DMS114 treated with DMSO at 0.1 percent for 48 hours (cell line): ENCODE measurements around the gene PGM2.
"Not testable (repeated sequence)": the region's sequence is repeated elsewhere in the genome, so short reads cannot be mapped to it uniquely, and the experiment has no call there.

Experiments
- DNase-seq: peaks from one replicate; lab custom pipeline; 2025; ENCODE audit not compliant: unreplicated experiment; lab: John Stamatoyannopoulos, UW

The PGM2 gene

DNA sequence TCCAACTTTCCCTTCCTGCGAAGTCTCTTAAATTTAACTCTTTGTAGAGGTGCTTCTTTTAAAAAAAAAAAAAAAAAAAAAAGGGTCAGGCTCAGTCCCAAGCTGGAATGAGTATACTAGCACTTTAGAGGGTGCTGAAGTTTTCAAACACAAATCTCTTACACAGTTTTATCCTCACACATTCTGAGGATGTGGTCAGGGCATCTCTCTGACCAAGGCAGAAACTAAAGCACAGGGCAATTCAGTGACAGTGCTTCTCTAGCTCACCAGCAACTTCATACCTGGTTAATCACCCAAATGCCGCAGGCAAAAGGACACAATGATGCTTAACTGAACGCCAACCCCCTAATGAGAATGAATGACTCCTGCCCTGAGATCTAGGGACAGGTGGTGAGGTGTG is 9.8 kb upstream of the PGM2 start:
- DNase-seq, result no peak

DNA sequence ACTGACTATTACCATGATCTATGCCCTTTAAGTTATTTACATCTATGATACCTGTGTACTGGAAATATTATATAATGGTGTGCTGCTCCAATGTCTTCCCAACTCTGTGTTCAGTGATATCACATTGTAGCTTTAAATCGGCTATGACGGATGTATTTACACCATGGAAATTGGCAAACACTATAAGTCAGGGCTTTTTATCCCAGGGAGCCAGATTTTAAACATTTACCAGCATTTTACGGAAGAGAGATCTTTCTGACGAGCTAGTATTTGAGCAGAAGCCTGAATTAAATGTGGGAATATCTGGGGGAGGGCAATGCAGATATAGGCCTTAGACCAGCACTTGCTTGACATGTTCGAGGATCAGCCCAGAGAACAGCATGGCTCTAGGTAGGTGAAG is 7.7 kb upstream of the PGM2 start:
- DNase-seq, result no peak

DNA sequence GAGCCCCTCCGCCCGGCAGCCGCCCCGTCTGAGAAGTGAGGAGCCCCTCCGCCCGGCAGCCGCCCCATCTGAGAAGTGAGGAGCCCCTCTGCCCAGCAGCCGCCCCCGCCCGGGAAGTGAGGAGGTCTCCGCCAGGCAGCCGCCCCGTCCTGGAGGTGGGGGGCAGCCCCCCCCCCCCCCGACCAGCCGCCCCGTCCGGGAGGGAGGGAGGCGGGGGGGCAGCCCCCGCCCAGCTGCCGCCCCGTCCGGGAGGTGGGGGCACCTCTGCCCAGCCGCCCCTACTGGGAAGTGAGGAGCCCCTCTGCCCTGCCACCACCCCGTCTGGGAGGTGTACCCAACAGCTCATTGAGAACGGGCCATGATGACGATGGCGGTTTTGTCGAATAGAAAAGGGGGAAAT is 6.0 kb upstream of the PGM2 start:
- not testable (repeated sequence) for DNase-seq

DNA sequence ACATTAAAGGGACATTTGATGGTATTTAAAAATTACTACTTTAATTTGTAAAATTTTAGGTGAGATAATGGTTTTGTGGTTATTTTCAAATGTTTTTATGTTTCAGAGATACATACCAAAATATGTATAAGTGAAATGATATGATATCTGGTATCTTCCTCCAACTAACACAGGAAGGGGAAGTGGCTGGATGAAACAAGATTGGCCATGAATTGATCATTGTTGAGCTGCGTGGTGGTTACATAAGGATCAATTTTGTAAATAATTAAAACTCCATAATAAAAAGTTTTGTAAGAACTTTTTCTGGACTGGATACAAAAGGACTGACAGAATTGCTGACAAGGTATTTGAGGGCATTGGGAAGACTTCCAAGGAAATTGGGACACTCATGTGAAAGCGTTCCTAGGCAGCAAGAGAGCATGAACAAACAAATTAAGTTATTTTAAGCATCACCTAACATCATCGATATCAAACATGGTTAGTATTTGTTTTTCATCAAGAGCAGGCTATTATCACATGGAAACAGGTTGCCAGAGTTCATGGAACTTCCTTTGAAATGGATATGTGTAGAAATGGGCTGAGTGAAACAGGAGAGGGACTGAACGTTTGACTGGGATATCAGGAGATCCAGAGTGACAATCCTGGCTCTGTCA is 4.4 kb upstream of the PGM2 start:
- DNase-seq, result no peak

DNA sequence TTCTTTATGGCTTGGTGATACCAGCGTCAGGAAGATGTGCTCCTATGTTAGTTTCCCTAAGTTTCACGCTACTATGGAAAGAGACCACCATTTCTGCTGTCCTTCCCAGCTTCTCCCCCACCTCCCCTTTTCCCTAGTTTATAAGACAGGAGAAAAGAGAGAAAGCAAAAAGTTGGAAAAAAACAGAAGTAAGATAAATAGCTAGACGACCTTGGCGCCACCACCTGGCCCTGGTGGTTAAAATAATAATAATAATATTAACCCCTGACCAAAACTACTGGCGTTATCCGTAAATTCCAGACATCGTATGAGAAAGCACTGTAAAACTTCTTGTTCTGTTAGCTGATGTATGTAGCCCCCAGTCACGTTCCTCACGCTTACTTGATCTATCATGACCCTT is 985 bp upstream of the PGM2 start:
- not testable (repeated sequence) for DNase-seq

DNA sequence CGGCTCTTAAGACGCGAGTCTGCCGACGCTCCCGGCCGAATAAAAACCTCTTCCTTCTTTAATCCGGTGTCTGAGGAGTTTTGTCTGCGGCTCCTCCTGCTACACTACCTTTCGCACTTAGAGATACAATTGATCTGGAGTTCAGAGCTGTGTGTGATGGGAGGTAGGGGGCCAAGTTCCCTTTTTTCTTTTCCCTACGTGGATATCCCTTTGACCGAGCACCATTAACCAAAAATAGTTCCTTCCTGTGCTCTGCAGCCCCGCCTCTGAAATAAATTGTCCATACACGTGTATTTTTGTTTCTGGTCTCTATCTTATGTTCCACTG is 555 bp upstream of the PGM2 start:
- peak; percentile 16 for DNase-seq

DNA sequence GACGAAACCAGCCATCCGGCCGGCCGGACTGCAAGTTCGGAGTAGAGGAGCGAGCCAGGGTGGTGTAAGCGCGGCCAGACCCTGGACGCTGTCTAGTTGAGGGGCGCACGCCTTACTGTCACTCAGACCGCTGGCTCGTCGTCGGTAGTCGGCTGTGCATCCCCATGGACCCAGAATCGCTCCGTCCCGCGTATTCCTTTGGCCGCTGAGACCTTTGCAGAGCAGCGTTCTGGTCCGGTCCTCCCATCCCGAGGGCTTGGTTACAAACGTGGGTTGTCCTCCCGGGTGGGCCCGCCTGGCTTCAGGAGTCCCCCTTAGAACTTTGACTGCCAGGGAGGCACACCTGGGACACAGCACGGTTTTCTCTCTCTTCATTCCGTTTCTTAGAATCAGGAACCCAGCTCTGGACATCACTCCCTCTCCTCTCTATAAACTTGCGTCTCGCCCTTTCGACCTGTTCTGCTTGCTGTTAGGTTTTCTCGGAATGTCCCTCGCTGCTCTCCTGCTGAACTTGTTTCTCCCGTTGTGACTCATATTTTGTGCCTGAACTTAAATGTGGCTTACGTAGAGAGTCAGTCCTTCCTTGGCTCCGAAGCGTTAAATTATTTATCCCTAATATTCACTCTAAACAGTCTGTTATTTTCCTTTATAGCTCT is 672 bp downstream of the PGM2 start:
- no peak for DNase-seq

DNA sequence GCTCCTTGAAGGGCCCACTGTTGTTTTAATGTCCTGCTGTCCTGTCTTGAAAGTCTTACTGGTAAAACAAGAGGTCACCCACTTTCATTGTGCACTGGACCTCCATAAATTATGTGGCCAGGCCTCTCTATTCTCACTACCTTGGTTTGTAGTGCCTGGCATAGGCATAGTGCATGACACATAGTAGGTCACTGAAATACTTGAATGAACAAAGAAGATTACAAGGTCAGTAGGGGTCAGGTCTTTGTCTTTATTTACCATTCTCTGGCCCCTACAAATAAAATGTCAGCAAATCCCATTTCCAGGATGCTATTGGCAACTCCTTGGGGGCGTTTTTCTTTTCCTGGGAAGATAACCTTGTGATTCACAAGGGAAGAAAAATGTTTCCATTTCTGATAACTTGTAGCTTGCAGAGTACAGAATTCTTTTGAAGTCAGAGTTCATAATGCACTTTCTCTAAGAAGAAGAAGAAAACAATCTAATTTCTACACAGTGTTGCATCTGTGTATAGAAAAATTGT is 1.4 kb downstream of the PGM2 start:
- no peak for DNase-seq

DNA sequence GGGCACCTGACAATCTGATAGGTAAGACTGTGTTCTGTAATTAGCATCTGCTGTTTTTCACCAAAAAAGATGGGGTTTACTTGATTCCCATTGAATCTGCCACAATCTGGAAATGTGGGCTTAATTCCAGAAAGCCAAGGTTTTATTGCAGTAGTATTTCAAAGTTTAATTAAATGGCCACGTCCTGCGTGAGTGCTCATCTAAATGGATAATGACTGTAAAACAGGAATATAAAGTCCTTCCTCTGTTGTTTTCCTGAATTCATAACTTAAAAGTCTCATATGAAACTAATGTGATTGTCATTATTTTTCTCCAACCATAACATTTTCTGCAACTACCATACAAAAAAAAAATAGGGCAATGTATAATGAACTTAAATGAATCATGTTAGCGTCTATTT is 2.4 kb downstream of the PGM2 start:
- DNase-seq, result no peak

DNA sequence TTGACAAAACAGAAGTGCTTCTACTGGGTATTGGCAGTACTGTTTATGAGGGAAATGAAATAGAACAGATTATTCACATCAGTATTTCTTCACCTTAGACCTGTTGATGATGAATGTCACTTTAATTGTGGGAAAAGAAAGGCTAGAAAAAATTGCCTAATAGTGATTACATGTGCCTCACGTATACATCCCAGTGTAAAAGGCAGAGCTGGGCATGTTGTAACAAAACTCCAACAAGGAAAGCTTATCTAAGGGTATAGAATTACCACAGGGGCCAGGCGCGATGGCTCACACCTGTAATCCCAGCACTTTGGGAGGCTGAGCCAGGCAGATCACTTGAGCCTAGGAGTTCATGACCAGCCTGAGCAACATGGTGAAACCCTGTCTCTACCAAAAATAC is 4.2 kb downstream of the PGM2 start:
- no peak for DNase-seq

DNA sequence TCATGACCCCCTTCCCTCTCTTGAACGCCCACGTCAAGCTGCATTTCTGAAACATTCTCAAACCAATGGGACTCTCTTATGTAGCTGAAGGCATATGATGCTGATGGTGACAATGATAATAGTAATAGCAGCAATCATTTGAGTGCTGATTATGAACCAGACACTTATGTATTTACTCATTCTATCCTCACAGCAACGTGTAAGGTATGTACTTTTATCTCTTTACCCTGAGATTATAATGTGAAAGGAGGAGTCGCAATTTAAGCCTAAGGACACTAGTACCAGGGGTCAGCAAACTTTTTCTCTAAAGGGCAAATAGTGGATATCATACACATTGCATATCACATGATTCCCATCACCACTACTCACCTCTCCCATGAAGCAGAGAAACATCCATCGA is 8.5 kb downstream of the PGM2 start:
- DNase-seq, result no peak

DNA sequence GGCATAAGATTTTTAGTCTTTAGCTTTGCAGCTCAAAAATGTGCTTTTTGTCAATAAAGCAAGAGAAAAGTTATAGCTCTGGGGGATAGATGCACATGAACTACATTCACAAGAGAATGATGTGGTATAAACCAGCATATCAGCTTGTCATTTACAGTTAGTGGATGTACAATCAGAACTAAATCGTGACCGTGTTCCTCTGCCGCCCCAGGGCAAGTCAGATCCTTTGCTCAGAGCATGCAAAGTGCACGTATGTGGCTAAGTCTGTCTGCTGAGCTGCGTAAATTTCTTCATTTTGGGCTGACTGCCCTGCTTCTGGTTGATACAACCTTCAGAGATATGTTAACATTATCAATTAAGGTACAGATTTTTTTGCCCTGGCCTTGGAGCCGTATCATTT is 9.3 kb downstream of the PGM2 start:
- DNase-seq, result no peak

DNA sequence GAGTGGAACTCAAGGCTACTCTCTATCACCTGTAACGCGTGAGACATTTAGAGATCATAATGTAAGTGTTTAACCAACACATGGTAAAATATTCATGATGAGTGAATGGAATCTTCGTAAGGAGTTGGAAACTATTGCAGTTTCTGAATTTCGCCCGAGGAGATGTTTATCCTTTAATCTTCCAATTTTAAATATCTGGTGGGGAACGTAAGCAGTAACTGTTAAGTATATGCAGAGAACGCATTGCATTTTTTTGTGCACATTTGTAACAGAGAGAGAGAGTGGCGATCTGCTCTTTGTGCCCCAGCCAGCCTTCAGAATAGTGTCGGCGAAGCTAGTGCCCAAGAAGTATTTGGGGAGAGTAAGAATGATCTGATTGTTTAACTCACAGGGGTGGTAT is 9.8 kb downstream of the PGM2 start:
- DNase-seq, result no peak

DNA sequence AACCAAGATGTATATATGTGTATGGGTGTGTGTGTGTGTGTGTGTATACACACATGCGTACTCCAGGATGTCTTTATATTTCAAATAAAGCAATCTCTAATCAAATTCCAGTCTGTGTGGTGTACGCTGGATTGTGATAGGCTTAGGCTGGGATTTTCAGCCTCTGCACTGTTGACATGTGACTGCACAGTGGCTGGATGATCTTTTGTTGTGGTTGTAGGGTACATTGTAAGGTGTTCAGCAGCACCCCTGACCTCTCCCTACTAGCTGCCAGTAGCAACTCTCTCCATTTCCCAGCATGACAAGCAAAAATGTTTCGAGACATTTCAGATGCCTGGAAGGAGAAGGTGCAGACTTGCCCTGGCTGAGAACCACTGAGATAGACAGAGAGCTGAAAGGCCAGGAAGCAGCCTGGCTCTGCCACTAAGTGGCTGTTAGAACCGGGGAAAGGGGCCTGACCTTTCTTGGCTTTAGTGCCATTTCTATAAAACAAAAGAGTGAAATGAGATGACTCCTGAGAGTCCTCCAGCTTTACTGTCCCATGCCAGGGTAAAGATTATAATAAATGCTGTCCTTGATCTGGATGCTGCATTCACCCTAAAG is 10.5 kb downstream of the PGM2 start:
- DNase-seq, result no peak

DNA sequence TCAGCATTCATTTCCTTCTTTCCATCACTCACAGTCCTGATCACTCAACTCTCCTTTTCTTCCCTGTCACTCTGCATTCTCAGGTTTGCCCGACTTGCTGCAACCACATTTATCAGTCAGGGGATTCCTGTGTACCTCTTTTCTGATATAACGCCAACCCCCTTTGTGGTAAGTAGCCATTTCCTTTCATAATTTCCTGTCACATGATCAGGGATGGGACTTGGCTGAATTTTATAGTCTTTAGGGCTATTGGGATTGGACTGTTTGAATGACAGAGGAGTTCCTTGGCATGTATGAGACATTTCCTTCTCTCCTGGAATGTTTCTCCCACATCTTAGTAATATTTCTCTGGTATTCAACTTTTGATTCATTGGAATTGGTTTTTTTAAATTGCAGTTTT is 11.0 kb downstream of the PGM2 start:
- no peak for DNase-seq

DNA sequence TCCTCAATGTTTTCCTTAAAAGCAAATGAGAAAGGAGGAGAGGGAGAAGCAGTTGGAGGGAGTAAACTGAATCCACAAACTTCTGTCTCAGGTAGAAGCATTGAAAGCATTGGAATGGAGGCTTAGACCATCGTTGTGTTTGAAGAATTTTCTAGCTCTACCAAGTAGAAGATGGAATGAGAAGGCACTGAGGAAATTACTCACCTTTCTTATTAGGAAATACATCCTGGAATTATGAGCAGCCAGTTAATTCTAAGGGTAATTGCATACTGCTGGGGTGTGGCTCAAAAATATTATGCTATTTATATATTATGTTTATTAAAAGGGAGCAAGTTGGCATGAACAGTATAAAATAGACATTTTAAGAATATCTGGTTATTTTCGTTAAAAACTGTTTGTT is 12.9 kb downstream of the PGM2 start:
- no peak for DNase-seq

DNA sequence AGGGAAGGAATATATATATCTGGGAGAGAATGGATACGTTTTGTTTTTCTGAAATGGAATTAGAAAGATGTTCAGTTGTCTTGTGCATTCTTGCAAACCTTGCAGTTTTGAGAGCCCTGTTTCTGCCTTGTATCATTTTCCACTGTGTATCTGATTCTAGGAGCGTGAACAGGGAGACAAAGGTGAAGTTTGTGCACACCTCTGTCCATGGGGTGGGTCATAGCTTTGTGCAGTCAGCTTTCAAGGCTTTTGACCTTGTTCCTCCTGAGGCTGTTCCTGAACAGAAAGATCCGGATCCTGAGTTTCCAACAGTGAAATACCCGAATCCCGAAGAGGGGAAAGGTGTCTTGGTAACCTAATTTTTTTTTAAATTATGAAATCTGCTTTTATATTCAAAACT is 17.7 kb downstream of the PGM2 start:
- DNase-seq, result no peak

DNA sequence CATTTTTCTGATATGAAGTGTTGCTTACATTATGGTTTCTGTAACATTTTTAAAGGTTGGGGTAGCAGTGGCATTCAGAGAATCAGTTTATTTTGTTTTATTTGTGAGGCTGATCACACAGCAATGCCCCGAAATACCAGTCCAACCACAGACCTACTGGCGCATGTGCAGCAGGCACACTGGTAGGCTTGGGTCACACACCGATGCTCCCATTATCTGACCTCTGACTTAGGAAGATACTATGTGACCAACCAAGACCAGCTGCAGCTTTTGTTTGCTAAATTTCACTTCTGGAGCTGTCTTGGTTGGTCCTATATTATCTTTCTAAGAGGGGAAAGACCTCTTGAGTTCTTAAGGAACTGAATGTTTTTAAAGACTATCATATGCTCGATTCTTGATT is 18.7 kb downstream of the PGM2 start:
- DNase-seq, result no peak

DNA sequence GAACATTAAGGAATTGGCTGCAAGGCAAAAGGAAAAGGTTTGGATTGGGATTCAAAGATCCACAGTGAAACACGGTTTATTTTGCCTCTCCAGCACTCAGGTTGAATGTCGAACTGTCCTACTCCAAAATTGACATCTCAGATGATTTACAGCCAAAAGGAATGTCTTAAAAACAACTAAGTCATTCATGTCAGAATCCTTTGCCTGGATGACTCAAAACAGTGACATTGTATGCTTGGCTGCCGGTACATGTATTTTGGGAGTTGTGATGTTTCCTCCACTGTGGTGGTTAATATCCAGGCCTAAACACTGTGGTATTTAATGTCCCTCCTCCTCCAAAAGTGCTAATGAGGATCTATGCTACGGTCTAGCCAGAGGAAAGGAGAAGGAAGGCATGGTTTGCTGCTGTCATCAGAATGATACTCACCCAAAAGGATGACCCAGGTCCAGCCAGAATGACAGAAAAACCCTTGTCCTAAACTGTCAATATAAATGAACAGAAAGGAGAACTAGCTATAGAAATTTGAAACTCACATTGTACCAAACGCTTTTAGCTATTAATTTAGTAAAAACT is 20.9 kb downstream of the PGM2 start:
- DNase-seq, result no peak

DNA sequence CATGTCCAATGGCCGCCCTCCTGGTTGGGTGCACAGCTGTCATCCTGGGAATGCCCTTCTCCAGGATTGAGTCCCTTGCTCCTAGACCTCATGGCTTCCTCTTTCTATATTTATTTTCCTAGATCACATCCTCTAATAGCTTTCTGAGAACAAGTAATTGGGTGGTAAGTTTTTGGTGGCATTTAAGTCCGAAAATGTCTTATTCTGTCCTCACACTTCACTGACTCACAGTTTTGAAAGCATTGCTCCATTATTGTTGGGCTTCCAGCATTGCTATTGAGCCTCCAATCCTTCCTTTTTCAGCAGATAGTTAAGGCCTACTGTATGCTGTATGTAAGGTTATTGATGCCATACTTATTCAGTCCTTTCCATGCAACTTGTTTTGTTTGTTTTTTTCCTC is 25.9 kb downstream of the PGM2 start:
- no peak for DNase-seq

DNA sequence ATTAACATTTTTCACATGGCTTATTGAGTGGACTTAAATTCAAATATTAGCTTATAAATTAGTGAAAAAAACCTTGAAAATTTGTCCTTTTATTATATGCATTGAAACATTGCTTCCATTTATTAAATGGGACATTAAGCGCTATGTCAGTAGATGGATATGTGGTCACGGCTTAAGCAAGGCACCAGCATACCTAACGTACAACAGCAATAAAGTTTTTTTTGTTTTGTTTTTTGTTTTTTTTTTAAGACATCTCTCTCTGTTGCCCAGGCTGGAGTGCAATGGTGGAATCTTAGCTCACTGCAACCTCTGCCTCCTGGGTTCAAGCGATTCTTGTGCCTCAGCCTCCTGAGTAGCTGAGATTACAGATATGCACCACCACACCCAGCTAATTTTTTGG is 31.6 kb downstream of the PGM2 start:
- no peak for DNase-seq

DNA sequence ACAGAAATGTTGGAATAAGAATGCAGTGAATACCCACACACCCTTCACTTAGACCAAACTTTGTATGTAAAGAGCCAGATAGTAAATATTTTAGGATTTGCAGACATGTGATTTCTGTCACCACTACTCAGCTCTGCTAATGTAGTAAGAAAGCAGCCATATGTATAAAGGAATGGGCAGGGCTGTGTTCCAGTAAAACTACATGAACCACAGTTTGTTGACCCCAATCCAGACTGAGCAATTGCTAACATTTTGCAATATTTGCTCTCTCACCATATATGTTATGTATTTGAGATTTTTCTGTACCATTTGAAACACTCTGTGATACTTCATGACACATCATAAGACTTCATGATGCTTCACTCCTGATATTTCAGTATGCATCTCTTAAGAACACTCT is 32.4 kb downstream of the PGM2 start:
- no peak for DNase-seq
